ENCODE results near the gene GAL3ST2. TPM values are rescaled to one million over a fixed set of nuclear protein-coding genes. Genes with fewer than 3 reads are reported as not detected.
A peak's percentile ranks its signal among the peaks of the same experiment; 100 is the strongest.

The GAL3ST2 gene
- total and polyA plus RNA-seq, 3 donors from 2014 or later, result 0.54 to 4.3 (median 2.8) TPM

- H3K27me3 ChIP-seq, result no peaks in the 10 kb centered on the region
- H3K36me3 ChIP-seq (ENCODE audit: low read depth, missing control alignments), result no peaks in the 10 kb centered on the region
- no peak for DNase-seq
- H3K27ac ChIP-seq, result no peak overlapping the region
- H3K4me1 ChIP-seq, result no peaks in the 10 kb centered on the region
- TF ChIP-seq CTCF (IDR thresholded peaks at IDR 0.05) (no peak), POLR2A (IDR thresholded peaks at IDR 0.05) (no peak)
- intact Hi-C loops (cut with DNase I; ENCODE audit: low total_unique reads), result no loop called here
- whole genome bisulfite sequencing, 2 donors, result 84 to 86% methylated on average over 16 to 20 of the region's 20 CpGs
- no peak overlapping the region for H3K4me3 ChIP-seq
- H3K9me3 ChIP-seq, result no peaks in the 10 kb centered on the region
Measured at GRCh38 chr2:241763551-241764274, 12.9 kb upstream of the GAL3ST2 start.

GRCh38 chr2:241764275-241765241 lies 12.1 kb upstream of the GAL3ST2 start:
- Histone ChIP-seq H3K4me3 (no peak overlapping the region), H3K9me3 (no peaks in the 10 kb centered on the region), H3K36me3 (ENCODE audit: low read depth, missing control alignments) (no peaks in the 10 kb centered on the region), H3K27me3 (no peaks in the 10 kb centered on the region), H3K4me1 (no peaks in the 10 kb centered on the region), H3K27ac (no peak overlapping the region)
- intact Hi-C loops (cut with DNase I; ENCODE audit: low total_unique reads), result no loop called here
- no peak for DNase-seq
- TF ChIP-seq CTCF (IDR thresholded peaks at IDR 0.05) (no peak), POLR2A (IDR thresholded peaks at IDR 0.05) (no peak)
- 84 to 88% methylated on average over 20 to 27 of the region's 27 CpGs for WGBS, 2 donors

DNA sequence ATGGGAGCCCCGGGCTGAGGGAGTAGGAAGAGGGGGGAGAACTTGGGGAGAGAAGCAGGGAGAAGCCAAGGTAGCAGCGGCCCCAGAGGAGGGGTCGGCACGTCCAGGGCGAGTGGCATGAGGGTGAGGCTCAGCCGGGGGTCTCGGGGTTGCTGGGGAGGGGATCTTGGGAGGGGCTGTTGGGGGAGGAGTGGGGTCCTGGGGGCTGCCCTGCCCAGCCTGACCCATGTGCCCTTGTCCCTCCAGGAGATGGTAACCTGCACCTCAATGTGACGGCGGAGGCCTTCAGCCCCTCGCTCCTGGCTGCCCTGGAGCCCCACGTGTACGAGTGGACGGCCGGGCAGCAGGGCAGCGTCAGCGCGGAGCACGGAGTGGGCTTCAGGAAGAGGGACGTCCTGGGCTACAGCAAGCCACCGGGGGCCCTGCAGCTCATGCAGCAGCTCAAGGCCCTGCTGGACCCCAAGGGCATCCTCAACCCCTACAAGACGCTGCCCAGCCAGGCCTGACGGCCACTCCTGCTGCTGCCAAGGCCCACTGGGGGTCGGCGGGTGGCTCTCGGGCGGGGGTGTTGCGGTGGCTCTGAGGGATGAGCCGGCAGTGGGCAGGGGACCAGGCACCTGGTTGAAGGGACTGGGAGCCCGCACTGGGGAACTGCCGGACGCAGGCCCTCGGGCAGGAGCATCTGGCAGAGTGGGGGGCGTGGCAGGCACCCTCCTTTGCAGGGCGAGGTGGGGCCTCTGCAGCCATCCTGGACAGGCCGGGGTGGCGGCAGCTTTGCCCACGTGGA lies 9.0 kb upstream of the GAL3ST2 start:
- Histone ChIP-seq H3K4me3 (no peak overlapping the region), H3K36me3 (ENCODE audit: low read depth, missing control alignments) (no peaks in the 10 kb centered on the region), H3K9me3 (no peaks in the 10 kb centered on the region), H3K27ac (no peak overlapping the region), H3K27me3 (no peaks in the 10 kb centered on the region), H3K4me1 (no peaks in the 10 kb centered on the region)
- intact Hi-C loops (cut with DNase I; ENCODE audit: low total_unique reads), result no loop called here
- peak; percentile 8 for DNase-seq
- TF ChIP-seq CTCF (IDR thresholded peaks at IDR 0.05) (no peak), POLR2A (IDR thresholded peaks at IDR 0.05) (no peak)
- 93 to 95% methylated on average over 27 to 36 of the region's 37 CpGs for WGBS, 2 donors

DNA sequence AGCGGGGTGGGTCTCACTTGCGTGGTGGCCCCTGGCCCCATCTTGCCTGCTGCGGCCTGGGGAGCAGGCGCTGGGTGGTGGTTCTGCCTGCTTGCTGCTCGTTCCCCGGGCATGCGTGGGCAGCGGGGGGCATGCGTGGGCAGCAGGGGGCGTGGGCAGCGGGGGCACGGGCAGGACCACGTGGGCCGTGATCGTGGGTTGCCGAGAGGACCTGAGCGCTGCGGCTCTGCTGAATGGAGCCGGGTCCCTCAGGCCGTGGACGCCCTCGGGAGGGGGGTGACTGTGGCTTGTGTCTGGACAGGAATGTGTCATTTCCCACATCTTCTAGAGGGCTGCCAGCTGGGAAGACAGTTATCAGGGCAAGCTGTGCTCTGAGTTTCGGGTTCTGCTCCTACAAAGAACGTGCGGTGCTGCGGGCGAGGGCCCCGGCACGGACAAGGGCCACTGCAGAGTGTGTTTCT lies 8.3 kb upstream of the GAL3ST2 start:
- Histone ChIP-seq H3K4me3 (no peak overlapping the region), H3K4me1 (no peaks in the 10 kb centered on the region), H3K36me3 (ENCODE audit: low read depth, missing control alignments) (no peaks in the 10 kb centered on the region), H3K9me3 (no peaks in the 10 kb centered on the region), H3K27me3 (no peaks in the 10 kb centered on the region), H3K27ac (no peak overlapping the region)
- intact Hi-C loops (cut with DNase I; ENCODE audit: low total_unique reads), result no loop called here
- 91% methylated on average over 8 to 29 of the region's 29 CpGs for WGBS, 2 donors
- no peak for DNase-seq
- no peak for TF ChIP-seq CTCF (IDR thresholded peaks at IDR 0.05)
- TF ChIP-seq POLR2A (IDR thresholded peaks at IDR 0.05), result no peak
